A549 (cell line): ENCODE data around the gene TSHZ2. TPM values are rescaled to one million over a fixed set of nuclear protein-coding genes. Genes with fewer than 3 reads are reported as not detected.

Source experiments
- ATAC-seq, 2 experiments: fragments of 200-7000 bp in 1 of 2; fragments of >200 bp in 1 of 2; cut with Nextera tagmentation in 1 of 2; cut with Tn5 transposase in 1 of 2; 3 replicates each; pipeline versions ENCODE4 v1.8.0 to v1.9.1; 2018 to 2020; ENCODE audit warnings: mild to moderate bottlenecking in 1 of 2, moderate library complexity in 1 of 2
- CTCF ChIA-PET: fragments of 300-600 bp; sonication (Branson Sonifier 250); formaldehyde crosslinking; extraction: SDS; loops from one replicate; lab custom pipeline; 2021; ENCODE audit warnings: antibody characterized with exemption, inconsistent platforms; lab: Yijun Ruan, JAX
- POLR2A ChIA-PET: fragments of 350-600 bp; formaldehyde crosslinking; extraction: SDS; loops from one replicate; lab custom pipeline; 2021; ENCODE audit warnings: antibody characterized with exemption, inconsistent platforms; lab: Yijun Ruan, JAX
- DNase-seq, 2 experiments: peaks; one replicate each; pipeline versions ENCODE4 v3.0.0 to v3.0.0-alpha.2; 2011 to 2016; ENCODE audit warnings: low read depth in 1 of 2, low spot score in 1 of 2
- FAIRE-seq: peaks from 2 replicates; lab custom pipeline; 2011; peaks lifted over from hg19 to GRCh38; lab: Jason Lieb, UNC
- H3K27ac ChIP-seq, 2 experiments: fragments of >200 bp; sonication (Bioruptor Twin); formaldehyde crosslinking; 3 replicates each; pipeline ENCODE4 v1.5.1; 2016 to 2017
- H3K4me1 ChIP-seq: fragments of >200 bp; sonication (Bioruptor Twin); formaldehyde crosslinking; 3 replicates; pipeline ENCODE4 v1.6.1; 2016
- H3K4me2 ChIP-seq: fragments of >200 bp; sonication (Bioruptor Twin); formaldehyde crosslinking; 3 replicates; pipeline ENCODE4 v1.6.1; 2016
- H3K4me3 ChIP-seq: fragments of >200 bp; sonication (Bioruptor Twin); formaldehyde crosslinking; 3 replicates; pipeline ENCODE4 v1.5.1; 2016
- H3K9me3 ChIP-seq: fragments of >200 bp; sonication (Bioruptor Twin); formaldehyde crosslinking; 3 replicates; pipeline ENCODE4 v1.6.1; 2016
- BHLHE40 ChIP-seq: IDR thresholded peaks from 2 replicates; pipeline ENCODE4 v1.6.1; 2012; ENCODE audit warnings: low read depth, low read length, inconsistent platforms
- CEBPB ChIP-seq, 2 experiments: fragments of >200 bp in 1 of 2; sonication (Bioruptor Twin) in 1 of 2; formaldehyde crosslinking in 1 of 2; IDR thresholded peaks; 2 replicates each; pipeline ENCODE4 v1.6.1; 2012 to 2016
- CHD2 ChIP-seq: fragments of 150-350 bp; IDR thresholded peaks from 2 replicates; pipeline ENCODE4 v1.6.1; 2014; ENCODE audit warnings: low read length; ENCODE audit not compliant: partially characterized antibody
- EP300 ChIP-seq, 2 experiments: fragments of >200 bp; sonication (Bioruptor Twin); formaldehyde crosslinking; IDR thresholded peaks; 2 replicates in 1 of 2; 3 replicates in 1 of 2; pipeline ENCODE4 v1.6.1; 2016 to 2017
- FOSB ChIP-seq: fragments of 250-450 bp; sonication (Bioruptor Pico); IDR thresholded peaks from 2 replicates; pipeline ENCODE4 v1.5.0; 2020; ENCODE audit warnings: mild to moderate bottlenecking, moderate library complexity
- FOXS1 ChIP-seq: fragments of 250-450 bp; sonication (Bioruptor Pico); IDR thresholded peaks from 2 replicates; pipeline ENCODE4 v1.5.0; 2020; ENCODE audit warnings: mild to moderate bottlenecking, moderate library complexity
- GATA3 ChIP-seq: IDR thresholded peaks from 2 replicates; pipeline ENCODE4 v1.6.1; 2012; ENCODE audit warnings: borderline replicate concordance
- HDAC2 ChIP-seq: fragments of 200-600 bp; sonication (generic); IDR thresholded peaks from 2 replicates; pipeline ENCODE4 v1.6.1; 2016
- HES2 ChIP-seq: fragments of >200 bp; sonication (Bioruptor Twin); formaldehyde crosslinking; IDR thresholded peaks from 2 replicates; pipeline ENCODE4 v1.6.1; 2016
- HMGXB4 ChIP-seq: fragments of 250-450 bp; sonication (Bioruptor Pico); IDR thresholded peaks from 2 replicates; pipeline ENCODE4 v1.5.0; 2021; ENCODE audit warnings: mild to moderate bottlenecking, moderate library complexity, borderline replicate concordance
- HOXA7 ChIP-seq: fragments of 250-450 bp; sonication (Bioruptor Pico); IDR thresholded peaks from 2 replicates; pipeline ENCODE4 v1.5.0; 2020; ENCODE audit warnings: mild to moderate bottlenecking, moderate library complexity
- JUN ChIP-seq, 2 experiments: fragments of >200 bp; sonication (Bioruptor Twin); formaldehyde crosslinking; IDR thresholded peaks; 2 replicates in 1 of 2; 3 replicates in 1 of 2; pipeline ENCODE4 v1.6.1; 2016 to 2017
- KDM5A ChIP-seq: fragments of 200-600 bp; sonication (generic); IDR thresholded peaks from 2 replicates; pipeline ENCODE4 v1.6.1; 2016; ENCODE audit warnings: antibody characterized with exemption, mild to moderate bottlenecking
- MAFK ChIP-seq: fragments of 450-650 bp; IDR thresholded peaks from 2 replicates; pipeline ENCODE4 v1.6.1; 2014; ENCODE audit not compliant: partially characterized antibody
- MYC ChIP-seq: IDR thresholded peaks from 2 replicates; pipeline ENCODE4 v1.6.1; 2012; ENCODE audit warnings: mild to moderate bottlenecking, inconsistent platforms, low read length, improper control_type of control experiment, borderline replicate concordance
- NFE2L2 ChIP-seq: fragments of 150-350 bp; conservative IDR thresholded peaks from 2 replicates; pipeline ENCODE4 v1.6.1; 2014; ENCODE audit warnings: low read length
- SMC3 ChIP-seq: fragments of >200 bp; sonication (Bioruptor Twin); formaldehyde crosslinking; IDR thresholded peaks from 3 replicates; pipeline ENCODE4 v1.6.1; 2018; ENCODE audit warnings: inconsistent platforms
- ZC3H11A ChIP-seq: fragments of 450-650 bp; IDR thresholded peaks from 2 replicates; pipeline ENCODE4 v1.6.1; 2014; ENCODE audit warnings: antibody characterized with exemption, mild to moderate bottlenecking
- ZFP36 ChIP-seq: fragments of 450-650 bp; IDR thresholded peaks from 2 replicates; pipeline ENCODE4 v1.6.1; 2014; ENCODE audit warnings: borderline replicate concordance; ENCODE audit not compliant: partially characterized antibody
- ZNF302 ChIP-seq: fragments of 250-450 bp; sonication (Bioruptor Pico); IDR thresholded peaks from 2 replicates; pipeline ENCODE4 v1.9.0; 2021; ENCODE audit warnings: inconsistent platforms, mild to moderate bottlenecking, moderate library complexity
- WGBS: methylation state at CpG from one replicate; pipeline ENCODE4 v1.1.6; 2017; ENCODE audit errors: missing lambda C conversion rate; 5-methylcytosine and 5-hydroxymethylcytosine counted together
- polyA plus RNA-seq, 4 experiments: library from polyadenylated mRNA; depleted of rRNA in 3 of 4; stranded (reverse); fragments of >200 nt; fragmentation: RNase III in 1 of 4; extraction: RNeasy Plus Mini Kit Qiagen cat#74134 plus additional on column Dnase treatment in 1 of 4; gene quantifications; 2 replicates in 3 of 4; 3 replicates in 1 of 4; pipeline ENCODE4 v1.2.3, GENCODE V29; 2011 to 2017
- TF ChIP-seq, protein P1 (sequence below): IDR thresholded peaks from 2 replicates; pipeline ENCODE4 v1.6.1; 2012; ENCODE audit warnings: low read depth, borderline replicate concordance
- TF ChIP-seq, protein P2 (sequence below): IDR thresholded peaks from 2 replicates; pipeline ENCODE4 v1.6.1; 2012

The TSHZ2 gene
- polyA plus RNA-seq, 2 of the 4 experiments (the other 2 are of a cell fraction) = not detected

GRCh38 chr20:53405139-53405538 is 433.0 kb downstream of the TSHZ2 start:
- Histone ChIP-seq H3K4me1 (no peaks in the 10 kb centered on the region), H3K9me3 (no peaks in the 10 kb centered on the region), H3K27ac (no peak overlapping the region), H3K4me2 (no peak overlapping the region), H3K4me3 (no peak overlapping the region)
- TF ChIP-seq MYC = no peak
- TF ChIP-seq BHLHE40 = no peak
- no peak for TF ChIP-seq FOSB (CRISPR knock-in tag)
- TF ChIP-seq ZC3H11A = no peak
- TF ChIP-seq CEBPB (IDR thresholded peaks at IDR 0.05) = no peak
- TF ChIP-seq KDM5A = no peak
- no peak for TF ChIP-seq GATA3
- no peak for TF ChIP-seq HDAC2
- ATAC-seq (no peak), FAIRE-seq (no peak), DNase-seq (no peak)
- POLR2A ChIA-PET = no interaction called here
- CTCF ChIA-PET = interaction anchor here (0.7 to 1.4 kb wide), 2 partner anchors 15 to 142 kb away, joined by 3 read pairs; no protein-coding TSS in a partner anchor
- WGBS = 12% methylated on average over 3 of the region's 3 CpGs

- TF ChIP-seq, protein P1, sequence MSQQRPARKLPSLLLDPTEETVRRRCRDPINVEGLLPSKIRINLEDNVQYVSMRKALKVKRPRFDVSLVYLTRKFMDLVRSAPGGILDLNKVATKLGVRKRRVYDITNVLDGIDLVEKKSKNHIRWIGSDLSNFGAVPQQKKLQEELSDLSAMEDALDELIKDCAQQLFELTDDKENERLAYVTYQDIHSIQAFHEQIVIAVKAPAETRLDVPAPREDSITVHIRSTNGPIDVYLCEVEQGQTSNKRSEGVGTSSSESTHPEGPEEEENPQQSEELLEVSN = no peak
- TF ChIP-seq JUN (IDR thresholded peaks at IDR 0.05) (no peak), ZFP36 (no peak), FOSB (CRISPR knock-in tag) (no peak), HOXA7 (CRISPR knock-in tag) (no peak), FOXS1 (CRISPR knock-in tag) (no peak), SMC3 (no peak), NFE2L2 (no peak)
- no peak overlapping the region for H3K27ac ChIP-seq
- no peak for FAIRE-seq
- H3K4me3 ChIP-seq = no peak overlapping the region
- 21% methylated on average over 3 of the region's 3 CpGs for WGBS
- no peaks in the 10 kb centered on the region for H3K9me3 ChIP-seq
- no peak for ATAC-seq
- POLR2A ChIA-PET = no interaction called here
- CTCF ChIA-PET = interaction anchor here (1.4 kb wide), 1 partner anchor 141 kb away, joined by 3 read pairs; no protein-coding TSS in a partner anchor
- H3K4me2 ChIP-seq = no peak overlapping the region
- no peaks in the 10 kb centered on the region for H3K4me1 ChIP-seq
- no peak for DNase-seq
Observed at GRCh38 chr20:53406580-53406979, 434.4 kb downstream of the TSHZ2 start.

DNA sequence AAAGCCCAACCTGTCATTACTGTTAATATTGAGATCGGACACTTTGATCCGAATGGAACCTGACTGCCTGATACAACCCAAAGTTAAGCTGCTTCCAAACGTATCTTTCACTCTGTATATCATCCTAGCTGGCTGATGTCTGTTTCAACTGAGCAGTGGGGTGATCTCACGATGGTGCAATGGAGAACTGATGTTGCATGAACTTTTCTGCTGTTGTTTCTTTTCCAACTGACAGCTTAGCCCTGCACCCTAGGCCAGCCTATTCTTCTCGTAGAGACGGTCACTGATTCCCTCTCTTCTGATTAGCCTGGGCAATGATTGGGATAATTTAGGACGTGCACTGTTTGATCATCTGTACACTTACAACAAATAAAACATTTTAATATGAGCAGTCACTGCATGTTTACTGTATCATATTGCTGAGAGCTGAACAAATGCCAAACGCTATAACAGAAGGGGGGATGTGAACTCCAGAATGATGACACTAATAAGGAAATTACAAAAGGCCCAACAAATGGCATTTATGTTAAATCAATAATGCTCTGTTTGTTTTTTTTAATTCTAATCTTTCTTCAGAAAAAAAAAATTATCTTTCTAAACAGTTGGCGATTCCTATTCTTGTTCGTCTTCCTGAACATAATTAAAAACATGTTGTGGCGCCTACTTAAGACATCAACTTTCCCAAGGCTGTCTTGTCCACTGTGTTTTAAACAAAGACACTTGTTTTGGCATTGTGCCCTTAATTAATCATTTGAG is 436.7 kb downstream of the TSHZ2 start:
- TF ChIP-seq, protein P2, sequence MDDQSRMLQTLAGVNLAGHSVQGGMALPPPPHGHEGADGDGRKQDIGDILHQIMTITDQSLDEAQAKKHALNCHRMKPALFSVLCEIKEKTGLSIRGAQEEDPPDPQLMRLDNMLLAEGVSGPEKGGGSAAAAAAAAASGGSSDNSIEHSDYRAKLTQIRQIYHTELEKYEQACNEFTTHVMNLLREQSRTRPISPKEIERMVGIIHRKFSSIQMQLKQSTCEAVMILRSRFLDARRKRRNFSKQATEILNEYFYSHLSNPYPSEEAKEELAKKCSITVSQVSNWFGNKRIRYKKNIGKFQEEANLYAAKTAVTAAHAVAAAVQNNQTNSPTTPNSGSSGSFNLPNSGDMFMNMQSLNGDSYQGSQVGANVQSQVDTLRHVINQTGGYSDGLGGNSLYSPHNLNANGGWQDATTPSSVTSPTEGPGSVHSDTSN = no peak
- no peak for TF ChIP-seq HDAC2
- no peak for TF ChIP-seq JUN (IDR thresholded peaks at IDR 0.05)
- TF ChIP-seq MAFK = no peak
- no peak for TF ChIP-seq HES2
- no peak for TF ChIP-seq FOXS1 (CRISPR knock-in tag)
- no peak for TF ChIP-seq ZNF302 (CRISPR knock-in tag)
- TF ChIP-seq EP300 (IDR thresholded peaks at IDR 0.05) = no peak
- no peak for TF ChIP-seq HMGXB4
- no peak for TF ChIP-seq CHD2
- no peak for TF ChIP-seq KDM5A
- Histone ChIP-seq H3K4me2 (no peak overlapping the region), H3K4me3 (no peak overlapping the region), H3K4me1 (no peaks in the 10 kb centered on the region), H3K27ac (no peak overlapping the region), H3K9me3 (no peaks in the 10 kb centered on the region)
- no peak for DNase-seq
- ChIA-PET POLR2A (no interaction called here), CTCF (interaction anchor here (0.6 to 1.7 kb wide), 3 partner anchors 10 to 1380 kb away, joined by 3 to 4 read pairs (median 3); no protein-coding TSS in a partner anchor)
- 63% methylated on average over 11 of the region's 11 CpGs for WGBS
- no peak for ATAC-seq
- no peak for FAIRE-seq
